ENCODE measurements around the gene ZNF716. TPM values are rescaled to one million over a fixed set of nuclear protein-coding genes. Genes with fewer than 3 reads are reported as not detected.

ZNF716 gene
- total and polyA plus RNA-seq, 7 experiments from 2014 or later: not detected

DNA sequence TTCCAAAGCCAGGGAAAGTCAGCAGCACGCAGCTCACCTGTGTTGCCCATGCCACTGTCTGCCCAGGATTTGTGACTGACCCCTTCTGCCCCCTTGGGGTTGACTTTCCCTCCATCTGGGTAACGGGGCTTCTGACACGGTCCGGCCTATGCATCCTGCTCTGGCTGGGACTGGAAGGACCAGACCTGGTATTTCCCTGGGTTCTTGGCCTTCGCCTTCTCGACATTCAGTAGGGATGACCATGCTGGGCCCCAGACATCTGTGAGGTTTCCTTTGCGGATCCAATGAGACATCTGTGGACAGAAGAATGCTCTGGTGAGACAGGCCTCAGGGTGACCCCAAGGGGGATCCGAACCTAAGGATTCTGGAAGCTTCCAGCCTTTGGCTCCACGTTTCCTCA lies 34.2 kb upstream of the ZNF716 start:
- H3K9me3 ChIP-seq (ENCODE audit: control insufficient read depth in 2 of 3, low read length in 3 of 3): peaks cover 0 to 3% (median 0%) of the 10 kb centered on the region in 3 experiments
- CTCF ChIA-PET: no interaction called here

GRCh38 chr7:57416601-57417358 lies 33.2 kb upstream of the ZNF716 start:
- CTCF ChIA-PET: no interaction called here
- H3K4me1 Mint-ChIP-seq: no peaks in the 10 kb centered on the region
- intact Hi-C loops (cut with micrococcal nuclease): no loop called here
- H3K27me3 Mint-ChIP-seq: no peaks in the 10 kb centered on the region
- H3K27ac Mint-ChIP-seq: no peak overlapping the region
- H3K27me3 ChIP-seq (ENCODE audit: control insufficient read depth in 2 of 2, insufficient read depth in 2 of 2, low read length in 2 of 2): no peaks in the 10 kb centered on the region
- H3K4me3 Mint-ChIP-seq: no peak overlapping the region
- H3K4me1 ChIP-seq (ENCODE audit: control insufficient read depth in 2 of 2, insufficient read depth in 2 of 2, low read length in 2 of 2): no peaks in the 10 kb centered on the region
- H3K36me3 ChIP-seq (ENCODE audit: control insufficient read depth in 2 of 3, insufficient read depth in 3 of 3, low read length in 3 of 3): no peaks in the 10 kb centered on the region
- peaks cover 0 to 4% (median 0%) of the 10 kb centered on the region in 5 donors for H3K36me3 Mint-ChIP-seq
- no peak overlapping the region for H3K27ac ChIP-seq (ENCODE audit: low read depth, low read length)
- DNase-seq (no peak), ATAC-seq (no peak)
- H3K9me3 ChIP-seq (ENCODE audit: control insufficient read depth in 2 of 3, low read length in 3 of 3): peaks cover 0 to 3% (median 0%) of the 10 kb centered on the region in 3 experiments
- H3K4me3 ChIP-seq (ENCODE audit: low read length): no peak overlapping the region
- peaks cover 3 to 29% (median 11%) of the 10 kb centered on the region in 11 donors for H3K9me3 Mint-ChIP-seq
- POLR2A ChIA-PET: no interaction called here

More for the DNA sequence above, 34.2 kb upstream of the ZNF716 start:
- Histone ChIP-seq H3K27ac (ENCODE audit: low read depth, low read length) (no peak overlapping the region), H3K36me3 (ENCODE audit: control insufficient read depth in 2 of 3, insufficient read depth in 3 of 3, low read length in 3 of 3) (no peaks in the 10 kb centered on the region), H3K4me3 (ENCODE audit: low read length) (no peak overlapping the region), H3K4me1 (ENCODE audit: control insufficient read depth in 2 of 2, insufficient read depth in 2 of 2, low read length in 2 of 2) (no peaks in the 10 kb centered on the region), H3K27me3 (ENCODE audit: control insufficient read depth in 2 of 2, insufficient read depth in 2 of 2, low read length in 2 of 2) (no peaks in the 10 kb centered on the region)
- Mint-ChIP-seq H3K27me3 (no peaks in the 10 kb centered on the region), H3K4me3 (no peak overlapping the region), H3K9me3 (peaks cover 0 to 35% (median 12%) of the 10 kb centered on the region in 11 donors), H3K4me1 (no peaks in the 10 kb centered on the region), H3K36me3 (peaks cover 0 to 2% (median 0%) of the 10 kb centered on the region in 5 donors), H3K27ac (no peak overlapping the region)
- intact Hi-C loops (cut with micrococcal nuclease): no loop called here
- POLR2A ChIA-PET: no interaction called here
- ATAC-seq (no peak), DNase-seq (no peak)

DNA sequence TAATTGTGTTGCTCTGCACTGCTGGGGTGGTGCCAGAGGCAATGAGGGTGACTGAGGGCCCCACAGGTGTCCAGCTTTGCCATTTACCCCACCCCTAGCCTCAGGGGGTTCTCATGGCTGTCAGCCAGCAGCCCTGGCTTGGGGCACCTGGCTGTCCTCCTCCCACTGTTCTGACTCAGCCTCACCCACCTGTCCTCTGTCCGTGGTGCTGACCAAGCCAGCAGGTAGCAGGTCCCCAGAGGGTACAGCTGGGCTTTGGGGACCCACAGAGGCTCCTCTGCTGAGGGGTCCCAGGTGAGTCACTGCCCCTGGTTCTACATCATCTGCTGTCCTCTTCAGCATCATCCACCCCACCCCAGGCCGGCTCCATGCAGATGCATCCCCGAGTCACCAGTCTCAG lies 32.2 kb upstream of the ZNF716 start:
- no peaks in the 10 kb centered on the region for H3K27me3 ChIP-seq (ENCODE audit: control insufficient read depth in 2 of 2, insufficient read depth in 2 of 2, low read length in 2 of 2)
- Mint-ChIP-seq H3K9me3 (peaks cover 5 to 35% (median 12%) of the 10 kb centered on the region in 11 donors), H3K27ac (no peak overlapping the region), H3K4me3 (no peak overlapping the region), H3K4me1 (no peaks in the 10 kb centered on the region), H3K27me3 (no peaks in the 10 kb centered on the region), H3K36me3 (peaks cover 0 to 4% (median 0%) of the 10 kb centered on the region in 5 donors)
- no peaks in the 10 kb centered on the region for H3K36me3 ChIP-seq (ENCODE audit: control insufficient read depth in 2 of 3, insufficient read depth in 3 of 3, low read length in 3 of 3)
- ChIA-PET POLR2A (no interaction called here), CTCF (no interaction called here)
- no peak overlapping the region for H3K4me3 ChIP-seq (ENCODE audit: low read length)
- ATAC-seq (no peak), DNase-seq (no peak)
- intact Hi-C loops (cut with micrococcal nuclease): loop anchor here (1.0 kb wide), 2 partner anchors 8 to 9 kb away; no protein-coding TSS in a partner anchor
- H3K4me1 ChIP-seq (ENCODE audit: control insufficient read depth in 2 of 2, insufficient read depth in 2 of 2, low read length in 2 of 2): no peaks in the 10 kb centered on the region
- no peak overlapping the region for H3K27ac ChIP-seq (ENCODE audit: low read depth, low read length)
- peaks cover 0 to 3% (median 0%) of the 10 kb centered on the region in 3 experiments for H3K9me3 ChIP-seq (ENCODE audit: control insufficient read depth in 2 of 3, low read length in 3 of 3)

- CTCF ChIA-PET: no interaction called here
- Mint-ChIP-seq H3K27ac (no peak overlapping the region), H3K27me3 (no peaks in the 10 kb centered on the region), H3K4me1 (no peaks in the 10 kb centered on the region), H3K9me3 (peaks cover 5 to 33% (median 14%) of the 10 kb centered on the region in 11 donors), H3K4me3 (no peak overlapping the region), H3K36me3 (peaks cover 0 to 4% (median 0%) of the 10 kb centered on the region in 5 donors)
- Histone ChIP-seq H3K36me3 (ENCODE audit: control insufficient read depth in 2 of 3, insufficient read depth in 3 of 3, low read length in 3 of 3) (no peaks in the 10 kb centered on the region), H3K27me3 (ENCODE audit: control insufficient read depth in 2 of 2, insufficient read depth in 2 of 2, low read length in 2 of 2) (no peaks in the 10 kb centered on the region), H3K9me3 (ENCODE audit: control insufficient read depth in 2 of 3, low read length in 3 of 3) (peaks cover 0 to 15% (median 0%) of the 10 kb centered on the region in 3 experiments), H3K4me1 (ENCODE audit: control insufficient read depth in 2 of 2, insufficient read depth in 2 of 2, low read length in 2 of 2) (no peaks in the 10 kb centered on the region), H3K27ac (ENCODE audit: low read depth, low read length) (no peak overlapping the region), H3K4me3 (ENCODE audit: low read length) (no peak overlapping the region)
- POLR2A ChIA-PET: no interaction called here
- ATAC-seq (no peak), DNase-seq (no peak)
- intact Hi-C loops (cut with micrococcal nuclease): no loop called here
Measured at GRCh38 chr7:57423768-57424167, 26.2 kb upstream of the ZNF716 start.

- no peaks in the 10 kb centered on the region for H3K27me3 ChIP-seq (ENCODE audit: control insufficient read depth in 2 of 2, insufficient read depth in 2 of 2, low read length in 2 of 2)
- Mint-ChIP-seq H3K4me3 (no peak overlapping the region), H3K27ac (no peak overlapping the region), H3K4me1 (no peaks in the 10 kb centered on the region), H3K36me3 (peaks cover 0 to 4% (median 0%) of the 10 kb centered on the region in 5 donors), H3K9me3 (peaks cover 5 to 37% (median 17%) of the 10 kb centered on the region in 11 donors), H3K27me3 (no peaks in the 10 kb centered on the region)
- POLR2A ChIA-PET: no interaction called here
- H3K36me3 ChIP-seq (ENCODE audit: control insufficient read depth in 2 of 3, insufficient read depth in 3 of 3, low read length in 3 of 3): no peaks in the 10 kb centered on the region
- H3K27ac ChIP-seq (ENCODE audit: low read depth, low read length): no peak overlapping the region
- no peaks in the 10 kb centered on the region for H3K4me1 ChIP-seq (ENCODE audit: control insufficient read depth in 2 of 2, insufficient read depth in 2 of 2, low read length in 2 of 2)
- H3K9me3 ChIP-seq (ENCODE audit: control insufficient read depth in 2 of 3, low read length in 3 of 3): peaks cover 0 to 15% (median 0%) of the 10 kb centered on the region in 3 experiments
- intact Hi-C loops (cut with micrococcal nuclease): no loop called here
- no peak for DNase-seq
- CTCF ChIA-PET: no interaction called here
- no peak overlapping the region for H3K4me3 ChIP-seq (ENCODE audit: low read length)
- no peak for ATAC-seq
Measured at GRCh38 chr7:57424515-57425238, 25.3 kb upstream of the ZNF716 start.

DNA sequence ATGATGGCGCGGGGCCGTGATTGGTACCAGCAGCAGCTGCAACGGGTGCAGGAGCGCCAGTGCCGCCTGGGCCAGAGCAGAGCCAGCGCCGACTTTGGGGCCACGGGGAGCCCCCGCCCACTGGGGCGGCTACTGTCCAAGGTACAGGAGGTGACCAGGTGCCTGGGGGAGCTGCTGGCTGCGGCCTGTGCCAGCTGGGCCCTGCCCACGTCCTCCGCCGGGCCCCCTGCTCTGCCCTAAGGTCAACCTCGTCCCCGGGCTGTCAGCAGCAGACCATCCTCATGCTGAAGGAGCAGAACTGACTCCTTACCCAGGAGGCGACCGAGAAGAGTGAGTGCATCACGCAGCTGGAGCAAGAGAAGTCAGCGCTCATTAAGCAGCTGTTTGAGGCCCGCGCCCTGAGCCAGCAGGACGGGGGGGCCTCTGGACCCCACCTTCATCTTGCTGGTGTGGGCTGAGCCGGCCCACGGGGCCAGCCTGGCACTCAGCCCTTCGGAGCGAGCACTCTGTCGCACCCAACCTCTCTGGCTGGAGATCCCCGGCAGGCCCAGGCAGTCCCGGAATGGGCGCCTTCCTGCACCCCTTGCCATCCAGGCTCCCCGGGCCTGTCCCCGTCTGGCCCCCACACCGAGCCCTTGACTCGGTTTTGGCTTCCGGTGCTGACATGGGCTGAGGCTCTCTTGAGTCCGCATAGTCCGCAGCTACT lies 24.6 kb upstream of the ZNF716 start:
- intact Hi-C loops (cut with micrococcal nuclease): no loop called here
- CTCF ChIA-PET: no interaction called here
- Mint-ChIP-seq H3K36me3 (peaks cover 0 to 4% (median 0%) of the 10 kb centered on the region in 5 donors), H3K9me3 (peaks cover 5 to 40% (median 17%) of the 10 kb centered on the region in 11 donors), H3K4me1 (no peaks in the 10 kb centered on the region), H3K27ac (no peak overlapping the region), H3K27me3 (no peaks in the 10 kb centered on the region), H3K4me3 (no peak overlapping the region)
- ATAC-seq (peak; percentile 12), DNase-seq (no peak)
- POLR2A ChIA-PET: no interaction called here
- H3K27ac ChIP-seq (ENCODE audit: low read depth, low read length): no peak overlapping the region
- H3K4me3 ChIP-seq (ENCODE audit: low read length): no peak overlapping the region
- H3K4me1 ChIP-seq (ENCODE audit: control insufficient read depth in 2 of 2, insufficient read depth in 2 of 2, low read length in 2 of 2): no peaks in the 10 kb centered on the region
- no peaks in the 10 kb centered on the region for H3K36me3 ChIP-seq (ENCODE audit: control insufficient read depth in 2 of 3, insufficient read depth in 3 of 3, low read length in 3 of 3)
- no peaks in the 10 kb centered on the region for H3K27me3 ChIP-seq (ENCODE audit: control insufficient read depth in 2 of 2, insufficient read depth in 2 of 2, low read length in 2 of 2)
- H3K9me3 ChIP-seq (ENCODE audit: control insufficient read depth in 2 of 3, low read length in 3 of 3): peaks cover 0 to 18% (median 0%) of the 10 kb centered on the region in 3 experiments
